AG04450 (cell line): ENCODE results near the gene GUCY1A2. TPM values are rescaled to one million over a fixed set of nuclear protein-coding genes. Genes with fewer than 3 reads are reported as not detected.

Experiments used
- CTCF ChIA-PET: fragments of 300-600, 350-600 bp; formaldehyde crosslinking; extraction: SDS; loops from one replicate; lab custom pipeline; 2022; ENCODE audit warnings: antibody characterized with exemption, inconsistent platforms; lab: Charles Lee
- POLR2A ChIA-PET: fragments of 350-600 bp; formaldehyde crosslinking; extraction: SDS; loops from one replicate; lab custom pipeline; 2021; ENCODE audit warnings: antibody characterized with exemption, inconsistent platforms; lab: Yijun Ruan, JAX
- DNase-seq: peaks from one replicate; pipeline ENCODE4 v3.0.0-alpha.2; 2011; ENCODE audit warnings: low read depth, low spot score
- H3K27ac ChIP-seq: one replicate; pipeline ENCODE4 v1.5.1; 2012; ENCODE audit warnings: low read depth, low read length, control low read depth
- H3K27me3 ChIP-seq: one replicate; pipeline ENCODE4 v1.6.0; 2012; ENCODE audit warnings: low read length; ENCODE audit not compliant: control insufficient read depth, insufficient read depth
- H3K4me3 ChIP-seq: 2 replicates; pipeline ENCODE4 v1.5.1; 2011; ENCODE audit warnings: mild to moderate bottlenecking, low read depth, low read length, control low read depth
- H3K9me3 ChIP-seq: 2 replicates; pipeline ENCODE4 v1.5.1; 2012; ENCODE audit warnings: low read length; ENCODE audit not compliant: control insufficient read depth, insufficient read depth
- CTCF ChIP-seq: IDR thresholded peaks from 2 replicates; pipeline ENCODE4 v1.5.1; 2011; ENCODE audit warnings: low read depth, low read length, control low read depth, inconsistent platforms
- polyA plus RNA-seq: library from polyadenylated mRNA; depleted of rRNA; stranded (reverse); fragments of >200 nt; gene quantifications from 2 replicates; pipeline ENCODE4 v1.2.3, GENCODE V29; 2011

Gene GUCY1A2
- polyA plus RNA-seq, 1 experiment: 0.04 TPM

GRCh38 chr11:106694501-106694900 is 323.8 kb downstream of the GUCY1A2 start:
- no peak for TF ChIP-seq CTCF
- H3K27ac ChIP-seq: no peak overlapping the region
- H3K27me3 ChIP-seq: no peaks in the 10 kb centered on the region
- H3K9me3 ChIP-seq: no peaks in the 10 kb centered on the region
- no peak for DNase-seq
- CTCF ChIA-PET: no interaction called here
- no peak overlapping the region for H3K4me3 ChIP-seq
- POLR2A ChIA-PET: no interaction called here

GRCh38 chr11:106691807-106692365 is 326.4 kb downstream of the GUCY1A2 start:
- POLR2A ChIA-PET: interaction anchor here (0.7 kb wide), 1 partner anchor 293 kb away, joined by 3 read pairs; no protein-coding TSS in a partner anchor
- Histone ChIP-seq H3K4me3 (no peak overlapping the region), H3K9me3 (no peaks in the 10 kb centered on the region), H3K27ac (no peak overlapping the region), H3K27me3 (no peaks in the 10 kb centered on the region)
- peak; percentile 24 for DNase-seq
- CTCF ChIA-PET: no interaction called here
- no peak for TF ChIP-seq CTCF

- no peak for TF ChIP-seq CTCF
- H3K27me3 ChIP-seq: no peaks in the 10 kb centered on the region
- ChIA-PET CTCF (interaction anchor here (1.2 kb wide), 1 partner anchor 535 kb away, joined by 4 read pairs; no protein-coding TSS in a partner anchor), POLR2A (no interaction called here)
- DNase-seq: no peak
- no peaks in the 10 kb centered on the region for H3K9me3 ChIP-seq
- H3K4me3 ChIP-seq: no peak overlapping the region
- no peak overlapping the region for H3K27ac ChIP-seq
Observed at GRCh38 chr11:106690923-106691322, 327.4 kb downstream of the GUCY1A2 start.

- Histone ChIP-seq H3K4me3 (no peak overlapping the region), H3K9me3 (no peaks in the 10 kb centered on the region), H3K27ac (no peak overlapping the region), H3K27me3 (no peaks in the 10 kb centered on the region)
- POLR2A ChIA-PET: no interaction called here
- TF ChIP-seq CTCF: no peak
- CTCF ChIA-PET: no interaction called here
- no peak for DNase-seq
Observed at GRCh38 chr11:106684944-106685343, 333.3 kb downstream of the GUCY1A2 start.

GRCh38 chr11:106683435-106683834 is 334.8 kb downstream of the GUCY1A2 start:
- Histone ChIP-seq H3K27ac (no peak overlapping the region), H3K4me3 (no peak overlapping the region), H3K9me3 (no peaks in the 10 kb centered on the region), H3K27me3 (no peaks in the 10 kb centered on the region)
- DNase-seq: no peak
- POLR2A ChIA-PET: interaction anchor here (0.6 kb wide), 1 partner anchor 284 kb away, joined by 3 read pairs; no protein-coding TSS in a partner anchor
- CTCF ChIA-PET: no interaction called here
- no peak for TF ChIP-seq CTCF
